ENCODE results near the gene NUP98.

NUP98 gene

GRCh38 chr11:3684819-3685172 is 112.6 kb downstream of the NUP98 start:
- no peak for FAIRE-seq
- no peak for TF ChIP-seq POLR2A (IDR thresholded peaks at IDR 0.05; ENCODE audit: low read depth, low read length)
- no peak for TF ChIP-seq SPI1 (IDR thresholded peaks at IDR 0.05; ENCODE audit: low read depth, low read length)
- no peak for TF ChIP-seq PAX5 (IDR thresholded peaks at IDR 0.05; ENCODE audit: insufficient read depth, low read length, severe bottlenecking)
- no peak for DNase-seq (ENCODE audit: insufficient read length, low spot score)

GRCh38 chr11:3684129-3684818 is 113.1 kb downstream of the NUP98 start:
- TF ChIP-seq POLR2AphosphoS5 (IDR thresholded peaks at IDR 0.05; ENCODE audit: low read depth, low read length) (no peak), POLR2A (IDR thresholded peaks at IDR 0.05; ENCODE audit: low read depth, low read length) (no peak), SPI1 (IDR thresholded peaks at IDR 0.05; ENCODE audit: low read depth, low read length) (no peak), PAX5 (IDR thresholded peaks at IDR 0.05; ENCODE audit: insufficient read depth, low read length, severe bottlenecking) (no peak), POU2F2 (IDR thresholded peaks at IDR 0.05; ENCODE audit: low read depth, low read length) (no peak), TAF1 (IDR thresholded peaks at IDR 0.05; ENCODE audit: low read depth, low read length) (no peak)
- no peak for DNase-seq (ENCODE audit: insufficient read length, low spot score)
- no peak for FAIRE-seq

GRCh38 chr11:3683039-3683438 is 114.3 kb downstream of the NUP98 start:
- DNase-seq (ENCODE audit: insufficient read length, low spot score) (no peak), FAIRE-seq (no peak)
- TF ChIP-seq TAF1 (IDR thresholded peaks at IDR 0.05; ENCODE audit: low read depth, low read length) (no peak), POU2F2 (IDR thresholded peaks at IDR 0.05; ENCODE audit: low read depth, low read length) (no peak), POLR2A (IDR thresholded peaks at IDR 0.05; ENCODE audit: low read depth, low read length) (no peak), SPI1 (IDR thresholded peaks at IDR 0.05; ENCODE audit: low read depth, low read length) (no peak), PAX5 (IDR thresholded peaks at IDR 0.05; ENCODE audit: insufficient read depth, low read length, severe bottlenecking) (no peak), POLR2AphosphoS5 (IDR thresholded peaks at IDR 0.05; ENCODE audit: low read depth, low read length) (no peak)

- FAIRE-seq = no peak
- no peak for DNase-seq (ENCODE audit: insufficient read length, low spot score)
- TF ChIP-seq POLR2AphosphoS5 (IDR thresholded peaks at IDR 0.05; ENCODE audit: low read depth, low read length) = no peak
- TF ChIP-seq SPI1 (IDR thresholded peaks at IDR 0.05; ENCODE audit: low read depth, low read length) = no peak
- no peak for TF ChIP-seq TAF1 (IDR thresholded peaks at IDR 0.05; ENCODE audit: low read depth, low read length)
Measured at GRCh38 chr11:3679077-3679476, 118.3 kb downstream of the NUP98 start.

- FAIRE-seq (no peak), DNase-seq (ENCODE audit: insufficient read length, low spot score) (no peak)
- TF ChIP-seq POU2F2 (IDR thresholded peaks at IDR 0.05; ENCODE audit: low read depth, low read length) = no peak
- no peak for TF ChIP-seq POLR2AphosphoS5 (IDR thresholded peaks at IDR 0.05; ENCODE audit: low read depth, low read length)
- no peak for TF ChIP-seq PAX5 (IDR thresholded peaks at IDR 0.05; ENCODE audit: insufficient read depth, low read length, severe bottlenecking)
- no peak for TF ChIP-seq POLR2A (IDR thresholded peaks at IDR 0.05; ENCODE audit: low read depth, low read length)
- no peak for TF ChIP-seq TAF1 (IDR thresholded peaks at IDR 0.05; ENCODE audit: low read depth, low read length)
- TF ChIP-seq SPI1 (IDR thresholded peaks at IDR 0.05; ENCODE audit: low read depth, low read length) = no peak
Measured at GRCh38 chr11:3675971-3676370, 121.4 kb downstream of the NUP98 start.

GRCh38 chr11:3674189-3674588 is 123.2 kb downstream of the NUP98 start:
- no peak for DNase-seq (ENCODE audit: insufficient read length, low spot score)
- no peak for FAIRE-seq
- no peak for TF ChIP-seq PAX5 (IDR thresholded peaks at IDR 0.05; ENCODE audit: insufficient read depth, low read length, severe bottlenecking)
- TF ChIP-seq POLR2A (IDR thresholded peaks at IDR 0.05; ENCODE audit: low read depth, low read length) = no peak
- no peak for TF ChIP-seq POLR2AphosphoS5 (IDR thresholded peaks at IDR 0.05; ENCODE audit: low read depth, low read length)
- no peak for TF ChIP-seq POU2F2 (IDR thresholded peaks at IDR 0.05; ENCODE audit: low read depth, low read length)
- TF ChIP-seq SPI1 (IDR thresholded peaks at IDR 0.05; ENCODE audit: low read depth, low read length) = no peak
- TF ChIP-seq TAF1 (IDR thresholded peaks at IDR 0.05; ENCODE audit: low read depth, low read length) = no peak

- TF ChIP-seq POLR2AphosphoS5 (IDR thresholded peaks at IDR 0.05; ENCODE audit: low read depth, low read length) (no peak), POLR2A (IDR thresholded peaks at IDR 0.05; ENCODE audit: low read depth, low read length) (no peak), PAX5 (IDR thresholded peaks at IDR 0.05; ENCODE audit: insufficient read depth, low read length, severe bottlenecking) (no peak), TAF1 (IDR thresholded peaks at IDR 0.05; ENCODE audit: low read depth, low read length) (no peak), SPI1 (IDR thresholded peaks at IDR 0.05; ENCODE audit: low read depth, low read length) (no peak), POU2F2 (IDR thresholded peaks at IDR 0.05; ENCODE audit: low read depth, low read length) (no peak)
- FAIRE-seq = no peak
- DNase-seq (ENCODE audit: insufficient read length, low spot score) = no peak
Measured at GRCh38 chr11:3671334-3672254, 125.8 kb downstream of the NUP98 start, which contains the start of gene CHRNA10. Gene CHRNA10, minus strand, starts transcription at chr11:3671384. Its CDS starts 72 bp downstream, at chr11:3671312.

GRCh38 chr11:3669742-3670183 is 127.6 kb downstream of the NUP98 start:
- no peak for FAIRE-seq
- DNase-seq (ENCODE audit: insufficient read length, low spot score) = no peak
- no peak for TF ChIP-seq TAF1 (IDR thresholded peaks at IDR 0.05; ENCODE audit: low read depth, low read length)
- TF ChIP-seq POLR2A (IDR thresholded peaks at IDR 0.05; ENCODE audit: low read depth, low read length) = no peak
- no peak for TF ChIP-seq POU2F2 (IDR thresholded peaks at IDR 0.05; ENCODE audit: low read depth, low read length)
- TF ChIP-seq SPI1 (IDR thresholded peaks at IDR 0.05; ENCODE audit: low read depth, low read length) = no peak
- no peak for TF ChIP-seq PAX5 (IDR thresholded peaks at IDR 0.05; ENCODE audit: insufficient read depth, low read length, severe bottlenecking)
- no peak for TF ChIP-seq POLR2AphosphoS5 (IDR thresholded peaks at IDR 0.05; ENCODE audit: low read depth, low read length)

GRCh38 chr11:3669128-3669527 is 128.2 kb downstream of the NUP98 start:
- TF ChIP-seq POLR2AphosphoS5 (IDR thresholded peaks at IDR 0.05; ENCODE audit: low read depth, low read length) (no peak), SPI1 (IDR thresholded peaks at IDR 0.05; ENCODE audit: low read depth, low read length) (no peak), TAF1 (IDR thresholded peaks at IDR 0.05; ENCODE audit: low read depth, low read length) (no peak)
- FAIRE-seq = no peak

More at GRCh38 chr11:3669128-3669527, 128.2 kb downstream of the NUP98 start:
- no peak for DNase-seq (ENCODE audit: insufficient read length, low spot score)

Data from GM12891 (cell line).